D721Med (cell line): ENCODE results near the gene ITIH2.
A peak's percentile ranks its signal among the peaks of the same experiment; 100 is the strongest.
"Not testable (repeated sequence)": the region's sequence is repeated elsewhere in the genome, so short reads cannot be mapped to it uniquely, and the experiment has no call there.

ENCODE experiments used
- DNase-seq: peaks from one replicate; pipeline ENCODE4 v3.0.0; 2011; ENCODE audit warnings: low spot score; ENCODE audit not compliant: insufficient read length
- FAIRE-seq: peaks from 2 replicates; lab custom pipeline; 2011; peaks lifted over from hg19 to GRCh38; lab: Jason Lieb, UNC
- TF ChIP-seq, protein P1 (sequence below): IDR thresholded peaks from 2 replicates; pipeline ENCODE4 v1.5.1; 2012; ENCODE audit warnings: mild to moderate bottlenecking, control low read depth; ENCODE audit not compliant: insufficient read depth; ENCODE audit errors: missing control alignments

Gene ITIH2

DNA sequence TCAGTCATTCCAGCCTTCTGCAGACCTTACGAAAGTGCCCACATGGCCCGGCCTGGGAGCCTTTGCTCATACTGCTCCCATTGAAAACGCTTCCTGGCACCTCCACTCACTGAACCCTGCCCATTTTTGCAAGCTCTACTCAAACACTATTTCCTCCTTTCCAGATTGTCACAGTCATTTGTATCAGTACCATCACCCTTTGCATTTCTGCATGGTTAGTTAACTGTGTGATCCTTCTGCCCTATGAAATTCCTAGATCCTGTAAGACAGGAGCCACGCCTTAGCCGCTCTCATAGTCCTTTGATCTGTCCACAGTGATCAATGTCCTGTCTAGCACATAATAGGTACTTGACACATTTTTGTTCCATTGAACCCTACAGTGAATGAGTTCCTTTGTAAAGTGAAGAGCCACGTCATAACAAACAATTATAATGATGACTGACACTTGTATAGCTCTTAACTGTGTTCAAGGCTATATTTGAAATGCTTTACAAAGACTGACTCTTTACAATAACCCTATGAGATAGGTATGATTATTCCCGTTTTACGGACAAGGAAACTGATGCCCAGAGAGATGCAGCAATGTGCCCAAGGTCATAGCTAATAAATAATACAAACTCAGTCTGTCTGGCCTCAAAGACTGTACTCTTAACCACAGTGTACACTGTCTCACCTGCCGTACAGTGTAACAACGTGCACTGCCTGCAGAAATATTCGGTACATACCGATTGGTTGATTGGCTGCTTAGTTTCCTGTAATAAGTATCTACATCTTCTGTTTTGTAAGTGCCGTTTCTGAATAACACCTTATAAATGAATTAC, 16.6 kb upstream of the ITIH2 start:
- FAIRE-seq (no peak), DNase-seq (no peak)
- TF ChIP-seq, protein P1, sequence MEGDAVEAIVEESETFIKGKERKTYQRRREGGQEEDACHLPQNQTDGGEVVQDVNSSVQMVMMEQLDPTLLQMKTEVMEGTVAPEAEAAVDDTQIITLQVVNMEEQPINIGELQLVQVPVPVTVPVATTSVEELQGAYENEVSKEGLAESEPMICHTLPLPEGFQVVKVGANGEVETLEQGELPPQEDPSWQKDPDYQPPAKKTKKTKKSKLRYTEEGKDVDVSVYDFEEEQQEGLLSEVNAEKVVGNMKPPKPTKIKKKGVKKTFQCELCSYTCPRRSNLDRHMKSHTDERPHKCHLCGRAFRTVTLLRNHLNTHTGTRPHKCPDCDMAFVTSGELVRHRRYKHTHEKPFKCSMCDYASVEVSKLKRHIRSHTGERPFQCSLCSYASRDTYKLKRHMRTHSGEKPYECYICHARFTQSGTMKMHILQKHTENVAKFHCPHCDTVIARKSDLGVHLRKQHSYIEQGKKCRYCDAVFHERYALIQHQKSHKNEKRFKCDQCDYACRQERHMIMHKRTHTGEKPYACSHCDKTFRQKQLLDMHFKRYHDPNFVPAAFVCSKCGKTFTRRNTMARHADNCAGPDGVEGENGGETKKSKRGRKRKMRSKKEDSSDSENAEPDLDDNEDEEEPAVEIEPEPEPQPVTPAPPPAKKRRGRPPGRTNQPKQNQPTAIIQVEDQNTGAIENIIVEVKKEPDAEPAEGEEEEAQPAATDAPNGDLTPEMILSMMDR: no peak

DNA sequence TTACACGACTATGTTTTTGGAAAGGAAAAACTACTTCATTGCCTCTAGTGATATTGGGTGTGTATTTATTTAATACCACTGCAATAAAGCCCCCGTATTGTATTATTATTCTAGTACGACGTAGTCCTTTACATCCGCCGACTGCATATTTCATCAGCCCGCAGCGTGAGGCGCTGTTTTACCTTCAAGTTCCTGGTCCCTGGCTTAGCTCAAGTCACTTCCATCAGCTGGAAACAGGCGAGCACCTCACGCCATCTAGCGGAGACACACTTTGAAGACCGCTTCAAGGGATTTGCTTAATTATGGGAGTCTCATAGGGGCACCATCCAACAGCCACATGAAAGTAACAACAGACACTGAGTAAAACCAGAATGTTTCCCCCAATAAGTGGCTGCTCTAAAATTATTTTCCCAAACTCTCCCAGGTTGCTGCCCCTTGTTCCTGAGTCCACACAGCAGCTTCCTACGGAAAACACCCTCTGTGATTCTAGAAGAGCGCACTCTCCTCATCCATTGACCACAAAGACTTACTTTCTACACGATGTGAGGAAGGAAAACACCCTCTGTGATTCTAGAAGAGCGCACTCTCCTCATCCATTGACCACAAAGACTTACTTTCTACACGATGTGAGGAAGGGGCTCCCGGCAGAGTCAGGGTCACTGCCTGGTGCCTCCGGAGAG, 15.7 kb upstream of the ITIH2 start:
- TF ChIP-seq, protein P1: peak; percentile 98
- DNase-seq: no peak
- no peak for FAIRE-seq

DNA sequence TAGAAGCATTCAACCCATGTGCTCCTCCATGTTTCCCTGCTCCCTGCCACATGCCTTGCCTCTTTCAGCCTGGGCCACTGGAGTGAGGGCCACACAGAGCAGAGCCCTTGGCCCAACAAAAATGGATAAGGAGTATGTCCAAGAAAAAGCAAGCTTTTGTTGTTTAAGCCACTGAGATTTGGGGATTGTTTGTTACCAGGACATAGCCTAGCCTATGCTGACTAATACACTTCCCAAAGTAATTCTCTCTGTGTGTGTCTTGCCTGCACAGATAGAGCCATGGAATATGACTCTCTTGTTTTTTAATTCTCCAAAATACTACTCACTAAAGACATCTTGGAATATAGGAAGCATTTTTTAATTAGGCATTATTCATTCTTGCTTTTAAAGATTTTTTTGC, 13.5 kb upstream of the ITIH2 start:
- TF ChIP-seq, protein P1: no peak
- FAIRE-seq: no peak
- no peak for DNase-seq

DNA sequence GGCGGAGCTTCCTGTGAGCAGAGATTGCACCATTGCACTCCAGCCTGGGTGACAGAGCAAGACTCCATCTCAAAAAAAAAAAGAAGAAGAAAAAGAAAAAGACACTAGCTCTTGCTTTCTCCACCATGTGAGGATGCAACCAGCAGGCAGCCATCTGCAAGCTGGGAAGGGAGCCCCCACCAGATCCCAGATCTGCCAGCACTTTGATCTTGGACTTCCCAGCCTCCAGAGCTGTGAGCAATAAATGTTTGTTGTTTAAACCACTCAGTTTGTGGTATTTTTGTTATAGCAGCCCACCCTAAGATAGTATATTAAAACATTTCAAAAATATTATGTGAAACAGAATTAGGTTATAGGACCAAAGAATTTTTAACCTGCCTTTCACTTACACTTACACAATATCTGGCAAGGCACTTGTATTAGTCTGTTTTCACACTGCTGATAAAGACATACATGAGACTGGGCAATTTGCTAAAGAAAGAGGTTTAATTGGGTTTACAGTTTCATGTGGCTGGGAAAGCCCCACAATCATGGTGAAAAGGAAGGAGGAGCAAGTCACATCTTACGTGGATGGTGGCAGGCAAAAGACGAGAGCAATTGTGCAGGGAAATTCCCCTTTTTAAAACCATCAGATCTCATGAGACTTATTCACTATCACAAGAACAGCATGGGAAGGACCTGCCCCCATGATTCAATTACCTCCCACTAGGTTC, 12.1 kb upstream of the ITIH2 start:
- not testable (repeated sequence) for DNase-seq, FAIRE-seq

DNA sequence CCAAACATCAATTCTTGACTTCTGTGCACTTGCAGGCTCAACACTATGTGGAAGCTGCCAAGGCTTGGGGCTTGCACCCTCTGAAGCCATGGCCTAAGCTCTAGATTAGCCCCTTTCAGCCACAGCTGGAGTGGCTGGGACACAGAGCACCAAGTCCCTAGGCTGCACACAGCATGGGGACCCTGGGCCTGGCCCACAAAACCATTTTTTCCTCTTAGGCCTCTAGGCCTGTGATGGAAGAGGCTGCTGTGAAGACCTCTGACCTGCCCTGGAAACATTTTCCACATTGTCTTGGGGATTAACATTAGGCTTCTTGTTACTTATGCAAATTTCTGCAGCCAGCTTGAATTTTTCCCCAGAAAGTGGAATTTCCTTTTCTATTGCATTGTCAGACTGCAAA, 10.7 kb upstream of the ITIH2 start:
- not testable (repeated sequence) for FAIRE-seq, DNase-seq

DNA sequence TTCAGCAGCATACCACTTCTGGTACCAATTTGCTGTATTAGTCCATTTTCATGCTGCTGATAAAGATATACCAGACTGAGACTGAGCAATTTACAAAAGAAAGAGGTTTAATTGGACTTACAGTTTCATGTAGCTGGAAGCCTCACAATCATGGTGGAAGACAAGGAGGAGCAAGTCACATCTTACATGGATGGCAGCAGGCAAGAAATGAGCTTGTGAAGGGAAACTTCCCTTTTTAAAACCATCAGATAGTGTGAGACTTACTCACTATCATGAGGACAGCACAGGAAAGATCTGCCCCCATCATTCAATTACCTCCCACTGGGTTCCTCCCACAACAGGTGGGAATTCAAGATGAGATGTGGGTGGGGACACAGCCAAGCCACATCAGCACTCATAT, 9.9 kb upstream of the ITIH2 start:
- not testable (repeated sequence) for DNase-seq, FAIRE-seq

DNA sequence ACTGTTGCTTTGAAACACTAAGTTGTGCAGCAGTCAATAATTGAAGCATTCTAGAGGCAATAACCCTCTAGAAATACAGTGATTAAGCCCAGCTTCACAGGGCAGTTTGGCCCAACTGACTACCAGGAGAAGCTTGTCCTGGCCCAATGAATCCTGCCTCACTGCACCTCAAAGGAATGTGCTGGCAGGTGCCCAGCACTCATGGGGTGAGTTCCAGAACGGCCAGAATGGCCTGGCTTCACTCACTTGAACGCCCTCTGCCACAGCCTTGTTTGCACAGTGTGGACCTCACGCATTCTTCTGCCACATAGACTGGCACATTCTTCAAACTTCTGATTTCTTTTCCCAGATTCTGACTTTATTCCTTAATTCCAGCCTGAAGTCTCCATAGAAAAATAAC, 6.6 kb upstream of the ITIH2 start:
- DNase-seq (no peak), FAIRE-seq (no peak)
- TF ChIP-seq, protein P1: no peak

DNA sequence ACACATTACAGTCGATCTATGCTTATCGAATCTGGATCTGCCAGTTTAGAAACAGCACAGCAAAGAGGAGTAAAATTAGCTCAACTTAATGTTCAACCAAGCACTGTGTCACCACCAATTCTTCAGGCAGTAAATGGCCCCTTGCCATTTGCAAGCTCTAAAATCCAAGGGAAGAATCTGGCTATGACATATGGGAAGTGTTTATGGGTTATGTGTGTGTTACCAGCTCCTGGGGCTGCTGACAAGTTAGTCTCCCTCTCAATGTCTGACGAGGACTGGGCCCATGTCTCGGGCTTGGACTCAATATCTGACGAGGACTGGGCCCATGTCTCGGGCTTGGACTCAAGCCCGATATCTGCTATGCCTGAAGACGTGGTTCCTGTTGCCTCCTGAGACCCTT, 5.7 kb upstream of the ITIH2 start:
- FAIRE-seq (no peak), DNase-seq (no peak)
- TF ChIP-seq, protein P1: no peak
